ENCODE results near the gene HPSE2.

Gene HPSE2

GRCh38 chr10:98664329-98665042 is 571.2 kb downstream of the HPSE2 start:
- Histone ChIP-seq H3K4me3 (ENCODE audit: insufficient read depth, low read length, poor library complexity, severe bottlenecking) (no peak overlapping the region), H3K9ac (ENCODE audit: low read length) (no peak overlapping the region), H3K36me3 (ENCODE audit: low read length) (no peaks in the 10 kb centered on the region), H2AFZ (ENCODE audit: low read depth, low read length, severe bottlenecking) (no peak overlapping the region), H3K4me2 (ENCODE audit: low read depth, low read length, poor library complexity, severe bottlenecking) (no peak overlapping the region), H4K20me1 (ENCODE audit: low read depth, low read length) (no peaks in the 10 kb centered on the region), H3K79me2 (ENCODE audit: insufficient read depth, low read length) (no peaks in the 10 kb centered on the region), H3F3A (ENCODE audit: insufficient read depth) (no peaks in the 10 kb centered on the region), H3K27me3 (ENCODE audit: low read length) (no peaks in the 10 kb centered on the region), H3K9me2 (replicated peaks; ENCODE audit: insufficient read depth, low read length) (no peaks in the 10 kb centered on the region), H3K9me3 (ENCODE audit: insufficient read depth, low read length) (no peaks in the 10 kb centered on the region), H3K27ac (ENCODE audit: low read depth, low read length) (no peak overlapping the region)
- TF ChIP-seq EZH2phosphoT487 (conservative IDR thresholded peaks at IDR 0.05; ENCODE audit: low read length) (no peak), CTCF (IDR thresholded peaks at IDR 0.05; ENCODE audit: insufficient read depth, low read length, poor library complexity, severe bottlenecking) (peak; percentile 57)

DNA sequence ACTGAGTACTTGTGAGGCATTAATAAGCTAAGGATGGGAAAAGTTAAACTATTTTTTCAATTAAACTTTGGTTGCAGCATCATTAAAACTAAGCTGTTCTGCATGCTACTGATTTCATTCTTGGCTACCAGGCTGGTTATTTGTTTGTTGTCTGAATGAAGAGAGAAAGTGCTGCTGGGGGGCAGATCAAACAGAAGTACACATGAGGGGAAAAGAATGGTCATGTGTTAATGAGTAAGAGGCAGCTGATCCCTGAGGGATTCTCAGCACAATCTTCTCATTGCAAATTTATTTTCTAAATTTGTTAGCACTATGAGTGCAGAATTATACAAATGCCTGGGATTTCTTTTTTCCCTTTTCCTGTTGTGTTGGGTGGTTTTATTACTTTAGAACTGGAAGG is 575.7 kb downstream of the HPSE2 start:
- no peaks in the 10 kb centered on the region for H3K79me2 ChIP-seq (ENCODE audit: insufficient read depth, low read length)
- H3K27me3 ChIP-seq (ENCODE audit: low read length) = no peaks in the 10 kb centered on the region
- no peak overlapping the region for H2AFZ ChIP-seq (ENCODE audit: low read depth, low read length, severe bottlenecking)
- H3F3A ChIP-seq (ENCODE audit: insufficient read depth) = no peaks in the 10 kb centered on the region
- no peaks in the 10 kb centered on the region for H4K20me1 ChIP-seq (ENCODE audit: low read depth, low read length)
- no peak overlapping the region for H3K27ac ChIP-seq (ENCODE audit: low read depth, low read length)
- no peak overlapping the region for H3K4me2 ChIP-seq (ENCODE audit: low read depth, low read length, poor library complexity, severe bottlenecking)
- no peak overlapping the region for H3K4me3 ChIP-seq (ENCODE audit: insufficient read depth, low read length, poor library complexity, severe bottlenecking)
- no peaks in the 10 kb centered on the region for H3K9me2 ChIP-seq (replicated peaks; ENCODE audit: insufficient read depth, low read length)
- no peak overlapping the region for H3K9ac ChIP-seq (ENCODE audit: low read length)
- H3K9me3 ChIP-seq (ENCODE audit: insufficient read depth, low read length) = no peaks in the 10 kb centered on the region
- no peak for TF ChIP-seq CTCF (IDR thresholded peaks at IDR 0.05; ENCODE audit: insufficient read depth, low read length, poor library complexity, severe bottlenecking)
- TF ChIP-seq EZH2phosphoT487 (conservative IDR thresholded peaks at IDR 0.05; ENCODE audit: low read length) = no peak
- no peaks in the 10 kb centered on the region for H3K36me3 ChIP-seq (ENCODE audit: low read length)

- Histone ChIP-seq H3K36me3 (ENCODE audit: low read length) (no peaks in the 10 kb centered on the region), H2AFZ (ENCODE audit: low read depth, low read length, severe bottlenecking) (no peak overlapping the region), H3K27me3 (ENCODE audit: low read length) (no peaks in the 10 kb centered on the region), H3K9ac (ENCODE audit: low read length) (no peak overlapping the region), H3K4me2 (ENCODE audit: low read depth, low read length, poor library complexity, severe bottlenecking) (no peak overlapping the region), H3K79me2 (ENCODE audit: insufficient read depth, low read length) (no peaks in the 10 kb centered on the region), H3K4me3 (ENCODE audit: insufficient read depth, low read length, poor library complexity, severe bottlenecking) (no peak overlapping the region), H3K9me3 (ENCODE audit: insufficient read depth, low read length) (no peaks in the 10 kb centered on the region), H3K9me2 (replicated peaks; ENCODE audit: insufficient read depth, low read length) (no peaks in the 10 kb centered on the region), H4K20me1 (ENCODE audit: low read depth, low read length) (no peaks in the 10 kb centered on the region), H3K27ac (ENCODE audit: low read depth, low read length) (no peak overlapping the region), H3F3A (ENCODE audit: insufficient read depth) (no peaks in the 10 kb centered on the region)
- no peak for TF ChIP-seq CTCF (IDR thresholded peaks at IDR 0.05; ENCODE audit: insufficient read depth, low read length, poor library complexity, severe bottlenecking)
- no peak for TF ChIP-seq EZH2phosphoT487 (conservative IDR thresholded peaks at IDR 0.05; ENCODE audit: low read length)
These were observed 580.2 kb downstream of the HPSE2 start for GRCh38 chr10:98655492-98655891.
